GM19099 (cell line): ENCODE measurements around the gene OTOL1.

Experiments used
- POLR2A ChIP-seq: IDR thresholded peaks from 3 replicates; pipeline ENCODE4 v1.6.1; 2011; ENCODE audit warnings: low read depth; ENCODE audit not compliant: insufficient read length; ENCODE audit errors: extremely low read depth

The OTOL1 gene

DNA sequence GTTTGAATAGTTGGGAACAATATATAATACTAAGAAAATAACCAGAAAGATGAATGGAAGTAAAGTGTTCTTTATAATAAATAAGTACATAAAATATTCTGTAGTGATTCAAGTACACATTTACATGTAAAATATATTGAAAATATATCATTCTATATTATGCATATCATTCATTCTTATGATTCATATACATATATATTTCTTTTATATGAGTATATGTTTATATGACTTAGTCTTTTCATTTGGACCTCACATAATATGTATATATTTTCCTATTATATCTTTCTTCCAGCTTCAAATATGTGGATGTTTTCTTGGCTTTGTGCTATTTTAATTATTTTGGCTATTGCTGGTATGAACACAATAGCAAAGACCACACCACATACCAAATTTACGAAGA, at the start of gene OTOL1:
Gene OTOL1 (plus strand): TSS at position 301 of the 400 bp plus-strand sequence. CDS start 0 bp downstream, at position 301.
- no peak for TF ChIP-seq POLR2A

- no peak for TF ChIP-seq POLR2A
These were observed 46.8 kb upstream of the OTOL1 start for GRCh38 chr3:161449785-161450184.

DNA sequence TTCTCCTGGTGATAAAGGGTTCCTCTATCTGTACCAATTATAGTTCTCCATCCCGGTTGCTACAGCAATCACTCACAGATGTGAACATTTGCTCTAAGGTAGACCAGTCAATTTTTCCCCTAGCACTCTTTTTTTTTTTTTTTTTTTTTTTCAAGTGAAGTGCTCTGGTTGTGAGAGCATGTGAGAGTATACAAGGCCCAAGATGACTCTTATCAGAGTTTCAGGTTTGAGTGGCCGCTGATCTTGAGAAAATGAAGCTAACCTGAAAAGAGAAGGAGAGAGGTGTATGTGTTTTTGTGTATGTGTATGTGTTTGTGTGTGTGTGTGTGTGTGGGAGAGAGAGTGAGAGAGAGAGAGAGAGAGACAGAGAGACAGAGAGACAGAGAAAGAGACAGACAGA, 44.4 kb upstream of the OTOL1 start:
- no peak for TF ChIP-seq POLR2A

- no peak for TF ChIP-seq POLR2A
These were observed 42.0 kb upstream of the OTOL1 start for GRCh38 chr3:161454615-161455014.

- no peak for TF ChIP-seq POLR2A
These were observed 40.6 kb upstream of the OTOL1 start for GRCh38 chr3:161455962-161456361.

GRCh38 chr3:161462138-161462537, 34.5 kb upstream of the OTOL1 start:
- no peak for TF ChIP-seq POLR2A

GRCh38 chr3:161471211-161471610, 25.4 kb upstream of the OTOL1 start:
- TF ChIP-seq POLR2A: no peak

DNA sequence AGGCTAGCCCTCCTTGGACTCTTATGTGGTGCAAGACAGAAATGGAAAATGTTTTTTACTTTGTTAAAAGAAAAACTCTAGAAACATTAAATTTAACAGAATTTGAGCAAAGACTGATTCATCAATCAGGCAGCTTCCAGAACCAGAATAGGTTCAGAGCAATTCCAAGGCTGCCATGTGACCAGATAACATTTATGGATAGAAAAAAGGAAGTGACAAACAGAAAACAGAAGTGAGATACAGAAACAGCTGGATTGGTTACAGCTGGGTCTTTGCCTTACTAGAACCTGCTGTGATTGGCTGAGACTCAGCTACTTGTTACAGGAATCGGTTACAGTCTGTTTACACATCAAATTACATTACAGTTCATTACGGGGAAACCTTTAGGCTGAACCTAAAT, 22.5 kb upstream of the OTOL1 start:
- TF ChIP-seq POLR2A: no peak

DNA sequence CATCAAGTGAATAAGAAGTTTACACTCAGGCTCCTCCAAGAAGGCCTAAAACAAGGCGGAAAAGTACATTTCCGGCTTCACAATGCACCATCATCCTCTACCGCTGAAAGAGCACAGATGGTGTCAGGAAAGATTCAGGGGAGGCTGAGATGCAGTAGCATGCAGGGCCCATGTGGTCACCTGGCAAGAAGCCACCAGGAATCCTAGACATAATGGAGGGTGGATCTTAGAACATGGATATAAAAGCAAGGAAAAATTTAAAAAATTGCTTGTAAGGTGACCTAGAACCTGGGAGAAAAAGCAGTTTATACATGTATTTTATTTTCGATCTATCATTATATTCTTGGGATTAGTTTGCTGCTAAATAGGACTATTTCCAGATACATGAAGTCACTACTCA, 21.9 kb upstream of the OTOL1 start:
- no peak for TF ChIP-seq POLR2A

GRCh38 chr3:161475206-161475605, 21.4 kb upstream of the OTOL1 start:
- no peak for TF ChIP-seq POLR2A

DNA sequence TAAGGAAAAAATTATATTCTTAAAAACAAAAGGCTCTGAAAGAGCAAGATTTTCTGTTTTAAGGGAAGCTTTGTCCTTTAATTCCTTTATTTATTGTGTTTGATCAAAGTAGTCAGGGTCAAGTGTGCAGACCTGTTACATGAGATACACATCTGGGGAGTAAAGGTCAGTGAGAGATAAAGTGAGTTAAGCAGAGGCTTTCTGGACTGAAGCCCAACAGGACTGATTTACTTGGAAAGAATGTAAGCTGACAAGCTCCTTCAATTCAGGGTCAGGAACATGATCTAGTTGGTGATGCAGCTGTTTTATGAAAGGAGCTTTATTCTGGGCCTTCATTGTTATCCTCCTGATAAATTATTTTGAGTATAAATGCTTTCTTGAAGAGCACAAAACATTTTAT, 20.7 kb upstream of the OTOL1 start:
- no peak for TF ChIP-seq POLR2A

GRCh38 chr3:161484226-161484625, 12.4 kb upstream of the OTOL1 start:
- no peak for TF ChIP-seq POLR2A

DNA sequence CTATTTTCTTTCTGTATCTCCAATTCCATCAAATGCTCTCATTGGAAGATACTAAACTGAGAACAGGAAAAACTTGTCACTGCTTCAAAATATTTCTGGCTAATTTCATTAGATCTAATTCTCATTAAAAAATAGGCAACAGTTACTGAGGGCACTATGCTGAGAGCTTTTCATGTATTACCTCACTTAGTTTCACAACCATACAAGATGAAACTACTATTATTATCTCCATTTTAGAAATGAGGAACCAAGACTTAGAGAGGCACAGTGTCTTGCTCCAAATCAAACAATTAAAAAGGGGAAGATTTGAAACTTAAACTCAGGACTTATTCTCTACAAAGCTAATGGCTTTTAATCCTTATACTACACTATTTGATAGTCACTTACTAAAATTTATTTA, 7.2 kb upstream of the OTOL1 start:
- no peak for TF ChIP-seq POLR2A

DNA sequence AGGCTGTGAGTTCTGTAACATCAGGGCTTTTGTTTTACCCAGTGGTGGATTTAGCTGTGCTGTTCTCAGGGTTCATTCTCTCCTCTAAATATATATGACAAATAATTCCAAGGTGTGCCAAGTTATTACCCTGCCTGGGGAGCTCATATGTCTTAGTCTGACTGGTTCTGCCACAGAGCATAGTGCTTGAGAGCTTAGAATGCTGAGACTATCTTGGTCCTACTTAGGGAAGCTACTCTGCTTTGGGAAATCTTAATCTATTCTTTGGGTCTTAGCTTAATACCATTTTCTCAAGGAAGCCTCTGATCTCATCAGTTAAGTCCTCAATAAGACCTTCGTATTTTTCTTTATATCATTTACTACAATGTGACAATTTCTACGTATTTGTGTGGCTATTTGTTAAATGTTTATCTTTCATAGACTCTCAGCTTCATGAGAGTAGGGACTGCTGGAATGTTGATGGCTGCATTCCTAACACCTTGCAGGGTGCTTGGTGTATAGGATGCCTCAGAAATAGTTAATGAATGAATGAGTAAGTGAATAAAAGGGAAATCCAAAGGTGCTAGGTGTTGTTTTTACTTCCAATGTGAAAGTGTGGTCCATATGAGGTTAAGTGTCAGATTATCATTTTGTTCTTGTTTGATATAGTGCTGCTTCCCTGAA, 1.8 kb downstream of the OTOL1 start:
- no peak for TF ChIP-seq POLR2A

- TF ChIP-seq POLR2A: no peak
These were observed 3.6 kb downstream of the OTOL1 start for GRCh38 chr3:161500068-161500796.

GRCh38 chr3:161503271-161503670, 6.7 kb downstream of the OTOL1 start:
- TF ChIP-seq POLR2A: no peak
